Heart left ventricle (tissue), 16 donors: Measurements from ENCODE around the gene FCRL5. TPM values are rescaled to one million over a fixed set of nuclear protein-coding genes. Genes with fewer than 3 reads are reported as not detected.

Source experiments
- ATAC-seq, 4 donors: fragments of 200-7000 bp; cut with Tn5 transposase; one replicate each; pipeline ENCODE4 v1.9.1; 2020 to 2022; ENCODE audit warnings: moderate library complexity in 4 of 4, mild to moderate bottlenecking in 3 of 4, moderate number of reproducible peaks in 1 of 4
- DNase-seq, 5 donors: peaks; one replicate each; pipeline ENCODE4 v3.0.0-alpha.2; 2020
- H3K27ac ChIP-seq, 12 donors: fragments of 200-600 bp; sonication (generic) in 4 of 12; one replicate each; pipeline versions ENCODE4 v1.5.0 to v1.8.0; 2016 to 2022; ENCODE audit warnings: mild to moderate bottlenecking in 2 of 12
- H3K27me3 ChIP-seq, 9 donors: fragments of 200-600 bp; sonication (generic) in 2 of 9; one replicate each; pipeline versions ENCODE4 v1.5.1 to v1.8.0; 2016 to 2022; ENCODE audit warnings: mild to moderate bottlenecking in 3 of 9
- H3K36me3 ChIP-seq, 9 donors: fragments of 200-600 bp; sonication (generic) in 2 of 9; one replicate each; pipeline versions ENCODE4 v1.5.0 to v1.8.0; 2018 to 2022; ENCODE audit warnings: mild to moderate bottlenecking in 2 of 9
- H3K4me1 ChIP-seq, 12 donors: fragments of 200-600 bp; sonication (generic) in 4 of 12; one replicate each; pipeline versions ENCODE4 v1.5.0 to v1.8.0; 2016 to 2022; ENCODE audit warnings: mild to moderate bottlenecking in 3 of 12
- H3K4me3 ChIP-seq, 12 donors: fragments of 200-600 bp; sonication (generic) in 4 of 12; one replicate each; pipeline versions ENCODE4 v1.5.0 to v1.8.0; 2017 to 2022; ENCODE audit warnings: mild to moderate bottlenecking in 9 of 12, moderate library complexity in 4 of 12
- H3K9me3 ChIP-seq, 12 donors: fragments of 200-600 bp; sonication (generic) in 4 of 12; one replicate each; pipeline versions ENCODE4 v1.5.0 to v1.8.0; 2016 to 2022; ENCODE audit warnings: mild to moderate bottlenecking in 1 of 12
- CTCF ChIP-seq, 12 donors: fragments of 200-600 bp; sonication (generic) in 4 of 12; IDR thresholded peaks; one replicate each; pipeline versions ENCODE4 v1.5.0 to v1.8.0; 2018 to 2022; ENCODE audit warnings: antibody characterized with exemption in 12 of 12, mild to moderate bottlenecking in 5 of 12
- POLR2A ChIP-seq, 2 donors: fragments of 450-650 bp; IDR thresholded peaks; one replicate each; pipeline ENCODE4 v1.6.1; 2017; ENCODE audit warnings: antibody characterized with exemption in 2 of 2, mild to moderate bottlenecking in 2 of 2, moderate library complexity in 2 of 2
- WGBS, 4 donors: extraction: QIAGEN DNeasy Blood & Tissue Kit in 2 of 4; methylation state at CpG; one replicate each; pipeline versions ENCODE4 v1.1.5 to v1.1.7; 2013 to 2018; 5-methylcytosine and 5-hydroxymethylcytosine counted together
- intact Hi-C, 10 donors: fragments of 100-400 bp; cut with DNase I; formaldehyde crosslinking; loops; one replicate each; pipeline versions ENCODE4 v1.11.1 to v1.14.2; 2022
- polyA plus RNA-seq, 2 donors: library from polyadenylated mRNA; stranded (reverse); fragments of 200-250 nt; gene quantifications; one replicate each; pipeline ENCODE4 v1.2.3, GENCODE V29; 2013
- total RNA-seq, 9 donors: library from RNA; depleted of rRNA in 2 of 9; stranded (reverse); fragments of >200 nt in 2 of 9; fragmentation: NEBNext Ultra II Directional in 3 of 9; extraction: Animal tissue kit (Norgen Biotek cat#: 25700) in 3 of 9; gene quantifications; one replicate each; pipeline versions ENCODE4 v1.1.0 to v1.2.4, GENCODE V29; 2016 to 2023
- donor health status: ischemic (EF 13 %, LVEDD 7.1; RV severe dilation, severe dysfunction).
- donor health status: healthy with polysubstance abuse.
- donor health status: DM: no; HTN: yes; CAD: no.
- donor health status: DM: no; HTN: no; CAD: no.
- donor health status: ischemic (EF 25% LVEDD 6.9; RV normal size, moderate dysfunction).
- donor health status: ischemic (EF 25% LVEDD 5.7; RV mildly dilated, moderate dysfunction).
- donor health status: healthy.
- donor health status: DM: yes; HTN: yes; CAD: no.
- donor health status: ischemic (EF 35%, LVEDD 5.7; RV mildly dilated, moderate dysfunction).
- donor health status: nonischemic (EF 11% LVEDD 7.7; RV severe dilation, severe dysfunction).
- donor health status: DM: yes; HTN: yes; CAD: no.
- donor health status: PGD.
- donor health status: ischemic (EF 29% LVEDD 5.4; RV normal size, mild dysfunction).
- donor health status: nonischemic (EF 23%, LVEDD 6.1; RV moderate dilation, normal function).

The FCRL5 gene
- total and polyA plus RNA-seq, 11 donors, result 0.04 to 0.32 (median 0.08) TPM; not detected in 7

- DNase-seq (no peak), ATAC-seq (no peak)
- Histone ChIP-seq H3K4me1 (no peaks in the 10 kb centered on the region), H3K9me3 (no peaks in the 10 kb centered on the region), H3K36me3 (no peaks in the 10 kb centered on the region), H3K27ac (no peak overlapping the region), H3K4me3 (no peak overlapping the region), H3K27me3 (peaks cover 0 to 4% (median 0%) of the 10 kb centered on the region in 9 donors)
- WGBS, 4 donors, result 74 to 87% (median 80%) methylated on average over 3 of the region's 3 CpGs
- no peak for TF ChIP-seq POLR2A (IDR thresholded peaks at IDR 0.05)
- TF ChIP-seq CTCF (IDR thresholded peaks at IDR 0.05), result no peak
- intact Hi-C loops, result no loop called here
Measured at GRCh38 chr1:157512036-157512969, 40.0 kb downstream of the FCRL5 start.

DNA sequence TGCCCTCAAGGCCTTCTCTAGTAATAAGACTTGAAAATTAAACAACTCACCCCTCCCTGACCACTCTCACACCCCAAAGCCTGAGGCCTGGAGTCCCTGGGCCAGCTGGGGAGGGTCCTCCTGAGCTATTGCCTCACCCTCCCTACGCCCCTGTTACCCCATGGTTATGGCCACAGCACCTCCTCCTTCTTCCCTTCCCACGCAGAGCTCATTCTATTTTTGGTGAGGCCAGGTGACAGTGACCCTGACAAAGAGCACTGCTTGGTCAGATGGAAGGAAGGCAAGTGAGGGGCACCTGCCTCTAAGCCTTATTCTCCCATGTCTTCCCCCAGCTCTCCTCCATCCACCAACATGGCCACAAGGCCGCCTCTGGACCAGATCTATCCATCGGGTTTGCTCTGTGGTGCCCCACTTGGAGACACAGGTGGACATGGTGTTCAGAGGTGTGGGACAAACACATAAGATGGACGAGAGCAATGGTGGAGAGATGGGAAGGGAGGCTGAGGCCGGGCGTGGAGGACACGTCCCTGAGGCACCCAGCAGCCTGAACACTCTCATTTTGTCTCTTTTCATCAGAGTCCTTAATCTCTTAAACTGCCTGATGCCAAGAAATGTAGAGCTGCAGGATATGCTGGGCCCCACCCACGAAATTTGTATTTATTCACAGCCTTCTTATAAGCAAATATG, 42.6 kb downstream of the FCRL5 start:
- Histone ChIP-seq H3K36me3 (no peaks in the 10 kb centered on the region), H3K4me3 (no peak overlapping the region), H3K4me1 (no peaks in the 10 kb centered on the region), H3K27me3 (peaks cover 0 to 11% (median 0%) of the 10 kb centered on the region in 9 donors), H3K9me3 (no peaks in the 10 kb centered on the region), H3K27ac (no peak overlapping the region)
- WGBS, 4 donors, result 77 to 82% (median 78%) methylated on average over 9 of the region's 9 CpGs
- ATAC-seq (no peak), DNase-seq (no peak)
- intact Hi-C loops, result no loop called here
- TF ChIP-seq POLR2A (IDR thresholded peaks at IDR 0.05), result no peak
- no peak for TF ChIP-seq CTCF (IDR thresholded peaks at IDR 0.05)

DNA sequence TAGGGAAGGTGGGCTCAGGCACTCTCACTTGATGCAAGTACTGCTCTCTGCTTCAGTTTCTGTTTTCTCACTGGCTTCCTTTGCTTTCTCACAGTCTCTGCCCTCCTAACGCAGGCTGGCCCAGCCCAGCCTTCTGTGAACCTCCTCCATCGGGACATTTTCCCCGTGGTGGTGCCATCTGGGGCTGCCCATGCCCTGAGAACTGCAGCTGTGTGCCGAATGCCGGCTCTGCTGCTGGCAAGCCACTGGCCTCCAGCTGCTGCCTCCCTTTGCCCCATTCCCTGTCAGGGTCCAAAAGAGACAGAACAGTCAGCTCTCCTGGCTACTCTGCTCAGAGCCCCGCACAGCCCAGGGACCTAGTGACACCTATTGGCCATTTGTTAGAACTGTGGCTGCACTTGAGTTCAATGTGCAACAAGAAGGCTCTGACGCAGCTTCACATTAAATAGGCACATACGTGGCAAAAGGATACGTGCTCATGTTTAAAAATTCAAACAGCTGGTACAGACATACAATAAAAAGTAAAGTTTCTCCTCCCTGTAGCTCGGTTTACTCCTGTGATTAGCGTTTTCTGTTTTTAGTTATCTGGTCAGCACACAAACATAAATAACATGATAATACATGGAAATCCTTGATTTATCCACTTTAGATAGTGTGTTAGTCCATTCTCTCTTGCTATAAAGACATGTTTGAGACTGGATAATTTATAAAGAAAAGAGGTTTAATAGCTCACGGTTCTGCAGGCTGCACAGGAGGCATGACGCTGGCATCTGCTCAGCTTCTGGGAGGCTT, 46.6 kb downstream of the FCRL5 start:
- no peaks in the 10 kb centered on the region for H3K4me1 ChIP-seq
- H3K4me3 ChIP-seq, result no peak overlapping the region
- H3K27ac ChIP-seq, result no peak overlapping the region
- peaks cover 0 to 14% (median 0%) of the 10 kb centered on the region in 9 donors for H3K27me3 ChIP-seq
- intact Hi-C loops, result no loop called here
- TF ChIP-seq CTCF (IDR thresholded peaks at IDR 0.05), result peak; percentile 32 to 69 (median 54)
- no peak for TF ChIP-seq POLR2A (IDR thresholded peaks at IDR 0.05)
- H3K9me3 ChIP-seq, result no peaks in the 10 kb centered on the region
- H3K36me3 ChIP-seq, result no peaks in the 10 kb centered on the region
- WGBS, 4 donors, result 42 to 44% (median 42%) methylated on average over 13 of the region's 13 CpGs
- ATAC-seq, result peak in 3 of 4 donors; percentile 78 to 81 (median 80)
- DNase-seq, result peak in 2 of 5 donors; percentile 30 to 66
